ENCODE data around the gene MRGPRX2.

DNA sequence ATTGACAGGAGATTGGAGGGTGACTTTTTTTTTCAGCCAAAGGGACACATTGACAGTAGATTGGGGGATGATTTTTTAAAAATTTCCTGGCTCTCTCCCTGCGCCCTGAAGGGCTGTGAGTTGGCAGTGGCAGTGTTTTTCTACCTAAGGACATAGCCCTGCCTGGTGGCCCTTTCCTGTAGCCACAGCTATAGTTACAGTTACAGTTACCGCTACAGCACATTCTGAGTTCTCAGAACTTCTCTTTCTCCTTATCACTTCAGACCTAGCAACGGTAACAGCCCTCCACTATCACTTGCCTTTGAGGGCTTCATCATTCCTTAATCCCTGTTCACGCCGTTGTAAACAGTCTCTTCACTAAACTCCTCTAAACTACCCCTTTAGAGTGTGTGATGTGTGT is 684 bp downstream of the MRGPRX2 start:
- TF ChIP-seq, protein P1, sequence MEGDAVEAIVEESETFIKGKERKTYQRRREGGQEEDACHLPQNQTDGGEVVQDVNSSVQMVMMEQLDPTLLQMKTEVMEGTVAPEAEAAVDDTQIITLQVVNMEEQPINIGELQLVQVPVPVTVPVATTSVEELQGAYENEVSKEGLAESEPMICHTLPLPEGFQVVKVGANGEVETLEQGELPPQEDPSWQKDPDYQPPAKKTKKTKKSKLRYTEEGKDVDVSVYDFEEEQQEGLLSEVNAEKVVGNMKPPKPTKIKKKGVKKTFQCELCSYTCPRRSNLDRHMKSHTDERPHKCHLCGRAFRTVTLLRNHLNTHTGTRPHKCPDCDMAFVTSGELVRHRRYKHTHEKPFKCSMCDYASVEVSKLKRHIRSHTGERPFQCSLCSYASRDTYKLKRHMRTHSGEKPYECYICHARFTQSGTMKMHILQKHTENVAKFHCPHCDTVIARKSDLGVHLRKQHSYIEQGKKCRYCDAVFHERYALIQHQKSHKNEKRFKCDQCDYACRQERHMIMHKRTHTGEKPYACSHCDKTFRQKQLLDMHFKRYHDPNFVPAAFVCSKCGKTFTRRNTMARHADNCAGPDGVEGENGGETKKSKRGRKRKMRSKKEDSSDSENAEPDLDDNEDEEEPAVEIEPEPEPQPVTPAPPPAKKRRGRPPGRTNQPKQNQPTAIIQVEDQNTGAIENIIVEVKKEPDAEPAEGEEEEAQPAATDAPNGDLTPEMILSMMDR (conservative IDR thresholded peaks at IDR 0.05) = no peak
- TF ChIP-seq ZFX (IDR thresholded peaks at IDR 0.05) = no peak
